Stimulated activated CD8-positive, alpha-beta memory T cell treated with anti-CD3 and anti-CD28 coated beads, Interleukin-7, amount 100 ng/mL, for 48 hours (primary cell): ENCODE results near the gene NAA40.

Source experiments
- DNase-seq, 2 donors: peaks; one replicate each; pipeline ENCODE4 v3.0.0-alpha.2; 2020; ENCODE audit warnings: low read depth in 1 of 2; ENCODE audit errors: extremely low read depth in 1 of 2

NAA40 gene

GRCh38 chr11:63912678-63913077, 26.1 kb upstream of the NAA40 start:
- no peak for DNase-seq

GRCh38 chr11:63913866-63914830, 24.7 kb upstream of the NAA40 start:
- no peak for DNase-seq

GRCh38 chr11:63914896-63915691, 23.7 kb upstream of the NAA40 start:
- no peak for DNase-seq

- no peak for DNase-seq
Observed at GRCh38 chr11:63915961-63916836, 22.6 kb upstream of the NAA40 start.

- DNase-seq = peak in 1 of 2 donors; percentile 48
Observed at GRCh38 chr11:63916837-63917691, 21.7 kb upstream of the NAA40 start, which contains the start of gene RCOR2. Gene RCOR2, minus strand, starts transcription at chr11:63917164. Its CDS starts 708 bp downstream, at chr11:63916456.

- no peak for DNase-seq
Observed at GRCh38 chr11:63917692-63918506, 20.9 kb upstream of the NAA40 start.

- no peak for DNase-seq
Observed at GRCh38 chr11:63918507-63919191, 20.2 kb upstream of the NAA40 start.

GRCh38 chr11:63919267-63920125, 19.3 kb upstream of the NAA40 start:
- no peak for DNase-seq

- DNase-seq = no peak
Observed at GRCh38 chr11:63920126-63920938, 18.5 kb upstream of the NAA40 start.

- DNase-seq = peak in 1 of 2 donors; percentile 38
Observed at GRCh38 chr11:63920939-63921417, 17.8 kb upstream of the NAA40 start.

GRCh38 chr11:63922673-63923192, 16.1 kb upstream of the NAA40 start:
- DNase-seq = no peak

GRCh38 chr11:63923319-63923718, 15.5 kb upstream of the NAA40 start:
- no peak for DNase-seq

GRCh38 chr11:63929616-63930015, 9.2 kb upstream of the NAA40 start:
- no peak for DNase-seq

GRCh38 chr11:63931045-63931444, 7.8 kb upstream of the NAA40 start:
- DNase-seq = no peak

- no peak for DNase-seq
Observed at GRCh38 chr11:63931876-63932275, 6.9 kb upstream of the NAA40 start.

GRCh38 chr11:63933459-63933858, 5.3 kb upstream of the NAA40 start:
- no peak for DNase-seq
